ENCODE results near the gene ASAP2. TPM values are rescaled to one million over a fixed set of nuclear protein-coding genes. Genes with fewer than 3 reads are reported as not detected.

Gene ASAP2
- total RNA-seq, 1 donor from 2014 or later, result 60.7 TPM

DNA sequence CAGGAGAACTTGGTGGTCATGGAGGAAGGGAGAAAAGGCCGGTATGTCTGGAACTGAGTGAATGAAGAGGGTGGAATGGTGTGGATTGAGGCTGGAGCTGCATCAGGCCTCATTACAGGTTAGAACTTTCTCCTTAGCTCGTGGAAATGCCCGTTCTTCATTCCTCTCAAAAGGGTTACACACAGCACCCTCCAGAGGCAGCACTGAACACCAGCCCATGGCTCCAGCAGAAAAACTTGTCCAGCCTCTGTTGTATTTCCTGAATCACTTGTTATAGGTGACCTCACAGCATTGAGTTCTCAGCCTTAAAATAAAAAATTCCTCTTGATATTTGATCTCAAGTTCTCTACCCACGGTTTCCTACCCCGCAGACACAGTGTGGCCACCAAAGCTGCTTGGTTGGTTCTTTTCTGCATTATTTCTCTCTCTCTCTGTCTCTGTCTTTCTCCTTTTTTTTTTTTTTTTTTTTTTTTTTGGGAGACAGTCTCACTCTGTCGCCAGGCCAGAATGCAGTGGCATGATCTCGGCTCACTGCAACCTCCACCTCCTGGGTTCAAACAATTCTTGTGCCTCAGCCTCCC is 127.1 kb downstream of the ASAP2 start:
- no peaks in the 10 kb centered on the region for H3K9me3 Mint-ChIP-seq (ENCODE audit: low read depth)
- H3K27ac Mint-ChIP-seq (ENCODE audit: unreplicated experiment), result peak overlapping the region; percentile 83
- H3K4me3 Mint-ChIP-seq (ENCODE audit: unreplicated experiment), result no peak overlapping the region
- TF ChIP-seq, protein P1, sequence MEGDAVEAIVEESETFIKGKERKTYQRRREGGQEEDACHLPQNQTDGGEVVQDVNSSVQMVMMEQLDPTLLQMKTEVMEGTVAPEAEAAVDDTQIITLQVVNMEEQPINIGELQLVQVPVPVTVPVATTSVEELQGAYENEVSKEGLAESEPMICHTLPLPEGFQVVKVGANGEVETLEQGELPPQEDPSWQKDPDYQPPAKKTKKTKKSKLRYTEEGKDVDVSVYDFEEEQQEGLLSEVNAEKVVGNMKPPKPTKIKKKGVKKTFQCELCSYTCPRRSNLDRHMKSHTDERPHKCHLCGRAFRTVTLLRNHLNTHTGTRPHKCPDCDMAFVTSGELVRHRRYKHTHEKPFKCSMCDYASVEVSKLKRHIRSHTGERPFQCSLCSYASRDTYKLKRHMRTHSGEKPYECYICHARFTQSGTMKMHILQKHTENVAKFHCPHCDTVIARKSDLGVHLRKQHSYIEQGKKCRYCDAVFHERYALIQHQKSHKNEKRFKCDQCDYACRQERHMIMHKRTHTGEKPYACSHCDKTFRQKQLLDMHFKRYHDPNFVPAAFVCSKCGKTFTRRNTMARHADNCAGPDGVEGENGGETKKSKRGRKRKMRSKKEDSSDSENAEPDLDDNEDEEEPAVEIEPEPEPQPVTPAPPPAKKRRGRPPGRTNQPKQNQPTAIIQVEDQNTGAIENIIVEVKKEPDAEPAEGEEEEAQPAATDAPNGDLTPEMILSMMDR (IDR thresholded peaks at IDR 0.05), result peak; percentile 89
- no peaks in the 10 kb centered on the region for H3K27me3 Mint-ChIP-seq (ENCODE audit: low read depth)
- peaks cover 31% of the 10 kb centered on the region for H3K36me3 Mint-ChIP-seq (ENCODE audit: low read depth)
- no peak for DNase-seq (ENCODE audit: low spot score)
- H3K4me1 Mint-ChIP-seq (ENCODE audit: low read depth), result peaks cover 63% of the 10 kb centered on the region

DNA sequence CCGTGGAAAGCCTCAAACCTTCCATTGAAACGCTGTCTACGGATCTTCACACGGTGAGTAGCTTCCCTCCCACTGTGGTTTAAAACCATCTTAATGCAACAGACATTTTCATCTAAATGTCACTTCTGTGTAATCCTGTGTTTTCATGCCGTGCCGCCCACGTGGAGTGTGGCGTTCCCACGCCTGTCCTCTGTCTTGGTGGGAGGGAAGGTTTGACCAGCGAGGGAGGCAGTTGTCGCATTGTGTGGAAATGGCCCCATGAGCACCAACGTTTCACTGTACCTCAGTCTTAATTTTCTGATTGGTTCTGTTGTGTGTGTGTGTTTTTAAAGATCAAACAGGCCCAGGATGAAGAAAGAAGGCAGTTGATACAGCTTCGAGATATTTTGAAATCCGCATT is 128.1 kb downstream of the ASAP2 start:
- Mint-ChIP-seq H3K27me3 (ENCODE audit: low read depth) (no peaks in the 10 kb centered on the region), H3K4me3 (ENCODE audit: unreplicated experiment) (no peak overlapping the region), H3K27ac (ENCODE audit: unreplicated experiment) (peak overlapping the region; percentile 64), H3K9me3 (ENCODE audit: low read depth) (no peaks in the 10 kb centered on the region), H3K4me1 (ENCODE audit: low read depth) (peaks cover 57% of the 10 kb centered on the region), H3K36me3 (ENCODE audit: low read depth) (peaks cover 25% of the 10 kb centered on the region)
- TF ChIP-seq, protein P1 (IDR thresholded peaks at IDR 0.05), result no peak
- DNase-seq (ENCODE audit: low spot score), result no peak

DNA sequence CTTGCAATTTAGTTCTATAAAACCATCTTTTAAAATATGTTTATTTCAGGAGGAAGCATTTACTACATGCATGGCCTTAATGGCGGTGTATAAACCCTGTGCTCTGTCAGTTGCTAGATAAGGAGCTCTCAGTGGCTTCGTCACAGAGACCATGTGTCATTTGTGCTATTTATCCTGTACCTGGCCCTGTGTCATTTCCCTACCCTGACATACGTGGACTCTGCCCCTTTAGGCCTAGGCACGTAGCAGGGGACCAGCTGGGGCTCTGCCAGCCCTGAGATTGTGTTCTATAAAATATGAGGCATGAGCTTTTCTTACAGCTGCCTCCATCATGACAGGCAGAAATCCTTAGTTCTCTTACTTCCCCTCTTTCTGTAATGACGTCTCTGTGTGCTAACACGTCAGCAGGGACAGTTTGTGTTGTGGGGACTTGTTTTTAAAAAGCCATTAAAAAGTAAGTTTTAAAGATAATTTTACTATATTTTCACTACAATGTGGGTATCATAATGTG is 128.8 kb downstream of the ASAP2 start:
- no peak for DNase-seq (ENCODE audit: low spot score)
- H3K27ac Mint-ChIP-seq (ENCODE audit: unreplicated experiment), result no peak overlapping the region

DNA sequence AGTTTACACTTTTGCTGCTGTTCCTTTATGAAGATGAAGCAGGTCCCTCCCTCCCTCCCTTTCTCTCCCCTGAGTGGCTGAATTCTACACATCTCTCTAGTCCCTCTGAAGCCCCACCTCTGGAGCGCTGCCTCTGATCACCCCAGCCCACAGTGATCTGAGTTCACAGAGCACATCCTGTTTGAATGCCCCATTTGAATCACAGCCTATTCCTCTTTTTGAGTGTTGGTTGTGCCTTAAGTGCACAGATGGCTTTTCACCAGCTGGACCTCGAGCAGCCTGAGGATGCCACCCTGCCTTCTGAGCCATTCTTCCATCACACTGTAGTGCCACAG is 129.6 kb downstream of the ASAP2 start:
- Mint-ChIP-seq H3K27me3 (ENCODE audit: low read depth) (no peaks in the 10 kb centered on the region), H3K4me3 (ENCODE audit: unreplicated experiment) (no peak overlapping the region), H3K27ac (ENCODE audit: unreplicated experiment) (no peak overlapping the region), H3K4me1 (ENCODE audit: low read depth) (peaks cover 45% of the 10 kb centered on the region), H3K36me3 (ENCODE audit: low read depth) (peaks cover 24% of the 10 kb centered on the region), H3K9me3 (ENCODE audit: low read depth) (no peaks in the 10 kb centered on the region)
- TF ChIP-seq, protein P1 (IDR thresholded peaks at IDR 0.05), result no peak
- DNase-seq (ENCODE audit: low spot score), result no peak

More for the DNA sequence above, 128.8 kb downstream of the ASAP2 start:
- no peak overlapping the region for H3K4me3 Mint-ChIP-seq (ENCODE audit: unreplicated experiment)
- TF ChIP-seq, protein P1 (IDR thresholded peaks at IDR 0.05), result no peak
- H3K9me3 Mint-ChIP-seq (ENCODE audit: low read depth), result no peaks in the 10 kb centered on the region
- peaks cover 23% of the 10 kb centered on the region for H3K36me3 Mint-ChIP-seq (ENCODE audit: low read depth)
- H3K4me1 Mint-ChIP-seq (ENCODE audit: low read depth), result peaks cover 53% of the 10 kb centered on the region
- H3K27me3 Mint-ChIP-seq (ENCODE audit: low read depth), result no peaks in the 10 kb centered on the region

DNA sequence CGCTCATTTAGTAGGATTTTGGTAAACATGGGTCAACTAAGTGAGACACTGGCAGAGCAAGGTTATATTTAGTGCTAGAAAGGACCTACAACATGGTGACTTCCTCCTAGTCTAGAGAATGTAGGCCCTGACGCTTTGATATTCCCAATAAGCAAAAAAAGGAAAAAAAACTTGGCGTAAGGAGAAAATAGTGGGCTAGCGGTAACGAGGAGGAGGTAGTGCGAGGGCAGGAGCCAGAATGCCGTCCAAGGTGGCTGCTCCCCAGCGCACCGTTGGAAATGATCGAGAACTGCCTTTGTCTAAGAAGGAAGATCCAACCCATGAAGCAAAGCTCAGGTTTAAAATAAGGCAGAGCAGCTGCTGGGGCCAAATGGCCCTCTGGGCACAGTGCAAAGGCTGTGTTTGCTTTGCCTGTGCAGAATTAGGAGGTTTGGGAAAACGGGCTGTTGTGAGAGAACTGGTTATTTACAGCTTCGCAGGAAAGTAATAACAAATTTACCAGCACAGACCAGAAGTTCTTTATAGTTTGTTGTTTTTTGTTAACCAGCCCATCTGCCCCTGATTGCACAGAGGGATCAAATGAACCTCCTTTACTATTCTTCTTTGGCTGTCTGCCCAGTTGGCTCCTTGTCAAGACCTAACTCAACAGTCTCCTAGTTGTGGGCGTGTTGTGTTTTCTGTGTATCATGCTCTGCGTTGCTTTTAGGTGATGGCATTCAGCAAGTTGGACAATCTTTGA is 130.1 kb downstream of the ASAP2 start:
- Mint-ChIP-seq H3K36me3 (ENCODE audit: low read depth) (peaks cover 26% of the 10 kb centered on the region), H3K27me3 (ENCODE audit: low read depth) (no peaks in the 10 kb centered on the region), H3K27ac (ENCODE audit: unreplicated experiment) (peak overlapping the region; percentile 61), H3K4me1 (ENCODE audit: low read depth) (peaks cover 40% of the 10 kb centered on the region), H3K9me3 (ENCODE audit: low read depth) (no peaks in the 10 kb centered on the region), H3K4me3 (ENCODE audit: unreplicated experiment) (no peak overlapping the region)
- DNase-seq (ENCODE audit: low spot score), result no peak
- TF ChIP-seq, protein P1 (IDR thresholded peaks at IDR 0.05), result no peak

All from chondrocyte (in vitro differentiated cells).